Measurements from ENCODE around the gene GARNL3. TPM values are rescaled to one million over a fixed set of nuclear protein-coding genes. Genes with fewer than 3 reads are reported as not detected.

Gene GARNL3
- polyA plus RNA-seq, 3 donors from 2014 or later, result 0.44 to 2.1 TPM; not detected in 1

- Mint-ChIP-seq H3K27ac (no peak overlapping the region), H3K36me3 (no peaks in the 10 kb centered on the region), H3K4me1 (peaks cover 0 to 2% of the 10 kb centered on the region in 2 donors), H3K4me3 (no peak overlapping the region), H3K9me3 (no peaks in the 10 kb centered on the region), H3K27me3 (ENCODE audit: low read depth in 3 of 3) (peaks cover 0 to 6% (median 5%) of the 10 kb centered on the region in 3 donors)
- no peak for DNase-seq
These were observed 29.2 kb downstream of the GARNL3 start for GRCh38 chr9:127293767-127294166.

- Mint-ChIP-seq H3K4me1 (peaks cover 0 to 2% of the 10 kb centered on the region in 2 donors), H3K36me3 (no peaks in the 10 kb centered on the region), H3K4me3 (no peak overlapping the region), H3K27me3 (ENCODE audit: low read depth in 3 of 3) (peaks cover 0 to 6% (median 2%) of the 10 kb centered on the region in 3 donors), H3K27ac (no peak overlapping the region), H3K9me3 (no peaks in the 10 kb centered on the region)
- no peak for DNase-seq
These were observed 30.4 kb downstream of the GARNL3 start for GRCh38 chr9:127295005-127295404.

- Mint-ChIP-seq H3K27me3 (ENCODE audit: low read depth in 3 of 3) (peaks cover 2 to 6% (median 5%) of the 10 kb centered on the region in 3 donors), H3K36me3 (no peaks in the 10 kb centered on the region), H3K4me1 (peaks cover 3 to 4% of the 10 kb centered on the region in 2 donors), H3K4me3 (no peak overlapping the region), H3K9me3 (no peaks in the 10 kb centered on the region), H3K27ac (no peak overlapping the region)
- no peak for DNase-seq
These were observed 36.4 kb downstream of the GARNL3 start for GRCh38 chr9:127300886-127301447.

- Mint-ChIP-seq H3K36me3 (no peaks in the 10 kb centered on the region), H3K9me3 (no peaks in the 10 kb centered on the region), H3K27me3 (ENCODE audit: low read depth in 3 of 3) (peaks cover 2 to 4% (median 3%) of the 10 kb centered on the region in 3 donors), H3K4me1 (peaks cover 3 to 4% of the 10 kb centered on the region in 2 donors), H3K27ac (no peak overlapping the region), H3K4me3 (no peak overlapping the region)
- no peak for DNase-seq
These were observed 39.3 kb downstream of the GARNL3 start for GRCh38 chr9:127303830-127304229.

- peaks cover 3 to 9% (median 4%) of the 10 kb centered on the region in 3 donors for H3K27me3 Mint-ChIP-seq (ENCODE audit: low read depth in 3 of 3)
- peaks cover 3 to 4% of the 10 kb centered on the region in 2 donors for H3K4me1 Mint-ChIP-seq
- DNase-seq, result no peak
- H3K36me3 Mint-ChIP-seq, result no peaks in the 10 kb centered on the region
- H3K9me3 Mint-ChIP-seq, result no peaks in the 10 kb centered on the region
- H3K27ac Mint-ChIP-seq, result peak overlapping the region in 2 of 6 donors; percentile 8 to 12
- H3K4me3 Mint-ChIP-seq, result no peak overlapping the region
These were observed 40.7 kb downstream of the GARNL3 start for GRCh38 chr9:127305206-127305837.

- H3K4me3 Mint-ChIP-seq, result no peak overlapping the region
- H3K27ac Mint-ChIP-seq, result no peak overlapping the region
- no peak for DNase-seq
- H3K36me3 Mint-ChIP-seq, result no peaks in the 10 kb centered on the region
- H3K27me3 Mint-ChIP-seq (ENCODE audit: low read depth in 3 of 3), result peaks cover 3 to 9% (median 4%) of the 10 kb centered on the region in 3 donors
- H3K9me3 Mint-ChIP-seq, result no peaks in the 10 kb centered on the region
- peaks cover 3 to 4% of the 10 kb centered on the region in 2 donors for H3K4me1 Mint-ChIP-seq
These were observed 41.3 kb downstream of the GARNL3 start for GRCh38 chr9:127305838-127306226.

- no peak overlapping the region for H3K27ac Mint-ChIP-seq
- peaks cover 3 to 4% of the 10 kb centered on the region in 2 donors for H3K4me1 Mint-ChIP-seq
- H3K27me3 Mint-ChIP-seq (ENCODE audit: low read depth in 3 of 3), result peaks cover 3 to 9% (median 4%) of the 10 kb centered on the region in 3 donors
- no peaks in the 10 kb centered on the region for H3K9me3 Mint-ChIP-seq
- DNase-seq, result no peak
- no peak overlapping the region for H3K4me3 Mint-ChIP-seq
- H3K36me3 Mint-ChIP-seq, result no peaks in the 10 kb centered on the region
These were observed 43.2 kb downstream of the GARNL3 start for GRCh38 chr9:127307802-127308201.

- Mint-ChIP-seq H3K4me1 (peaks cover 3 to 4% of the 10 kb centered on the region in 2 donors), H3K36me3 (no peaks in the 10 kb centered on the region), H3K4me3 (no peak overlapping the region), H3K9me3 (no peaks in the 10 kb centered on the region), H3K27me3 (ENCODE audit: low read depth in 3 of 3) (peaks cover 3 to 9% (median 4%) of the 10 kb centered on the region in 3 donors), H3K27ac (no peak overlapping the region)
- no peak for DNase-seq
These were observed 44.3 kb downstream of the GARNL3 start for GRCh38 chr9:127308652-127309434.

- H3K4me3 Mint-ChIP-seq, result no peak overlapping the region
- H3K4me1 Mint-ChIP-seq, result peaks cover 3 to 4% of the 10 kb centered on the region in 2 donors
- H3K27ac Mint-ChIP-seq, result no peak overlapping the region
- no peaks in the 10 kb centered on the region for H3K9me3 Mint-ChIP-seq
- H3K27me3 Mint-ChIP-seq (ENCODE audit: low read depth in 3 of 3), result peaks cover 3 to 10% (median 4%) of the 10 kb centered on the region in 3 donors
- H3K36me3 Mint-ChIP-seq, result peaks cover 0 to 2% (median 2%) of the 10 kb centered on the region in 3 donors
- DNase-seq, result no peak
These were observed 45.1 kb downstream of the GARNL3 start for GRCh38 chr9:127309715-127310114.

- peak in 2 of 3 donors; percentile 5 to 34 for DNase-seq
- Mint-ChIP-seq H3K36me3 (peaks cover 0 to 4% (median 3%) of the 10 kb centered on the region in 3 donors), H3K4me1 (no peaks in the 10 kb centered on the region), H3K4me3 (no peak overlapping the region), H3K27me3 (ENCODE audit: low read depth in 3 of 3) (peaks cover 0 to 9% (median 2%) of the 10 kb centered on the region in 3 donors), H3K9me3 (no peaks in the 10 kb centered on the region), H3K27ac (no peak overlapping the region)
These were observed 46.7 kb downstream of the GARNL3 start for GRCh38 chr9:127311239-127311741.

GRCh38 chr9:127313042-127313560, 48.5 kb downstream of the GARNL3 start:
- no peak for DNase-seq
- peaks cover 0 to 10% (median 3%) of the 10 kb centered on the region in 3 donors for H3K36me3 Mint-ChIP-seq
- H3K4me1 Mint-ChIP-seq, result no peaks in the 10 kb centered on the region
- H3K4me3 Mint-ChIP-seq, result no peak overlapping the region
- H3K9me3 Mint-ChIP-seq, result no peaks in the 10 kb centered on the region
- no peak overlapping the region for H3K27ac Mint-ChIP-seq
- peaks cover 0 to 8% (median 2%) of the 10 kb centered on the region in 3 donors for H3K27me3 Mint-ChIP-seq (ENCODE audit: low read depth in 3 of 3)

- H3K4me3 Mint-ChIP-seq, result no peak overlapping the region
- no peaks in the 10 kb centered on the region for H3K9me3 Mint-ChIP-seq
- DNase-seq, result no peak
- H3K27me3 Mint-ChIP-seq (ENCODE audit: low read depth in 3 of 3), result peaks cover 0 to 4% (median 3%) of the 10 kb centered on the region in 3 donors
- no peak overlapping the region for H3K27ac Mint-ChIP-seq
- peaks cover 3 to 10% (median 3%) of the 10 kb centered on the region in 3 donors for H3K36me3 Mint-ChIP-seq
- no peaks in the 10 kb centered on the region for H3K4me1 Mint-ChIP-seq
These were observed 50.3 kb downstream of the GARNL3 start for GRCh38 chr9:127314911-127315310.

- no peaks in the 10 kb centered on the region for H3K9me3 Mint-ChIP-seq
- H3K36me3 Mint-ChIP-seq, result peaks cover 3 to 10% (median 3%) of the 10 kb centered on the region in 3 donors
- peak overlapping the region in 1 of 6 donors; percentile 10 for H3K27ac Mint-ChIP-seq
- H3K27me3 Mint-ChIP-seq (ENCODE audit: low read depth in 3 of 3), result peaks cover 2 to 3% (median 2%) of the 10 kb centered on the region in 3 donors
- no peak for DNase-seq
- H3K4me1 Mint-ChIP-seq, result no peaks in the 10 kb centered on the region
- no peak overlapping the region for H3K4me3 Mint-ChIP-seq
These were observed 52.2 kb downstream of the GARNL3 start for GRCh38 chr9:127316586-127317323.

All from immature natural killer cell (primary cell).